HuH-7 (cell line): ENCODE measurements around the gene POU6F1.

Source experiments
- DNase-seq: peaks from one replicate; pipeline ENCODE4 v3.0.0; 2011; ENCODE audit warnings: low spot score

The POU6F1 gene

DNA sequence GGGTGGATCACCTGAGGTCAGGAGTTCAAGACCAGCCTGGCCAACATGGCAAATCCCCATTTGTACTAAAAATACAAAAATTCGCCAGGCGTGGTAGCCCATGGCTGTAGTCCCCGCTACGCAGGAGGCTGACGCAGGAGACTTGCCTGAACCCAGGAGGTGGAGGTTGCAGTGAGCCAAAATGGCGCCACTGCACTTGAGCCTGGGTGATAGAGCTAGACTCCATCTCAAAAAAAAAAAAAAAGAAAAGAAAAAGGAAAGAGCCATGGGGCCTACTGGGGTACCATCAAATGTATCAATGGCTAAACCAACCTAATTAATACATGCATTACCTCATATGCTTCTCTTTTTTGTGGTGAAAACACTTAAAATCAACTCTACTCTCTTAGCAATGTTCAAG lies 55.6 kb downstream of the POU6F1 start:
- no peak for DNase-seq

DNA sequence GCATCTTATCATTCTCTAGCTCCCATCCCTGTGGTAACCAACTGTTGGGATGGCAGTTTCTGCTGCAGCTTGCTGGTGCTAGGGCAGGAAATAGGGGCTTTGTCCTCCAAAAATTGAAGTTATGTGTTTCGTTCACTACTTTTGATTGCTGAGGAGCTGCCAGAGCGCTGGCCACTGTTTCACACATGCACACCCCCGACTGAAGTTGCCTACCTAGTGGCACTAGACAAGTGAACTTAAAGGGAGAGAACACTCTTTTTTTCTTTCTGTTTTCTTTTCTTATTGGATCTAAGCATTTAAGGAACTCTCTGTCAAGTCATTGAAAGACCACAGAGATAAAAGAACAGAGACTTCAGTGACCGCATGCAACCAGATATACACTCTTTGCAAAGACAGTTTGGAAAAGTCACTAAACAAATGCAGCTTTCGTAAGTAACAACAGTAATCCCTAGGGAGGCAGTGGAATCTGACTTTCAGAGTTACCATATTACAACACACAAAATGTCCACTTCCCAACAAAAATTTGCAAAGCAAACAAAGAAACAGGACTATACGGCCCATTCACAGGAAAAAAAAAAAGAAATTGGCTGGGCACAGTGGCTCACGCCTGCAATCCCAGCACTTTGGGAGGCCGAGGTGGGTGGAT lies 56.9 kb downstream of the POU6F1 start:
- peak; percentile 43 for DNase-seq

DNA sequence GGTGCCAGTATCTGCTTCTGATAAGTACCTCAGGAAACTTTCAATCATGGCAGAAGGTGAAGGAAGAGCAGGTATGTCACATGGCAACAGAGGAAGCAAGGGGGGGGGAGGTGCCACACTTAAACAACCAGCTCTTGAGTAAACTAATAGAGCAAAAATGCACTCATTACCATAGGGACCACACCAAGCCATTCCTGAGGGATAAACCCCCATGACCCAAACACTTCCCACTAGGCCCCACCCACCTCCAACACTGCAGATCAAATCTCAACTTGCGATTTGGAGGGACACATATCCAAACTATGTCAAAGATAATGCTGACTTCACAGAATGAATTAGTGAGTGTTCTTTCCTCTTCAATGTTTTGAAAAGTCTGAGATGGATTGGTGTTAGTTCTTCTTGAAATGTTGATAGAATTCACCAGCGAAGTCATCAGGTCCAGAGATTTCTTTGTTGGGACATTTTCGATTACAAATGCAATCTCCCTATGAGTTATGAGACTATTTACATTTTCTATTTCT lies 61.6 kb downstream of the POU6F1 start:
- no peak for DNase-seq

DNA sequence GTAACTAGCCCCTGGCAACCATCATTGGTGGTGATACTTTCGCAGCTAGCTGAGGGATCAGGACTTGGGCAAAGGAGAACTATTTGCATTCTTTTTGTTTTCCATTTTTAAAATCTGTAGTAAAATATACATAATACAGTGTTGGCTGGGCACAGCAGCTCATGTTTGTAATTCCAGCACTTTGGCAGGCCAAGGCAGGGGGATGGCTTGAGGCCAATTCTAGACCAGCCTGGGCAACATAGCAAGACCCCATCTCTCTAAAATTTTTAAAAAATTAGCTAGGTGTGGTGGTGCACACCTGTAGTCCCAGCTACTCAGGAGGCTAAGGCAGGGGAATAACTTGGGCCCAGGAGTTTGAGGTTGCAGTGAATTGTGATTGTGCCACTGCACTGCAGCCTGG lies 64.9 kb downstream of the POU6F1 start:
- no peak for DNase-seq

DNA sequence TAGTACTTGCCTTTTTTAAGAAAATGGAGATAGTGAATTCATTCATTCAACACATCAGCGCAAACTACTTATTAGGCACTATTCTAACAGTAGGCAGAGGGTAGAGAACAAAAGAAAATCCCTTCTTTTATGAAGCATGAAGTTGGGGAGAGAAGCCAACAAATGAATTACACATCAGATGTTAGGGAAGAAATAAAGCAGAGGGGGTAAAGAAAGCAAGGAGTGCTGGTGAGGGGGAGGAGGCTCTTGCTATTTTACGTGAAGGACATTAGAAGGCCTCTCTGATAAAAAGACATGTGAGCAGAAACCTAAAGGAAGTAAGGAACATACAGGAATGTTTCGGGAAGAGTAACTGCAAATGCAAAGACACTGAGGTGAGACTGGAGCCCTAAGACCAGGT lies 67.1 kb downstream of the POU6F1 start:
- no peak for DNase-seq

DNA sequence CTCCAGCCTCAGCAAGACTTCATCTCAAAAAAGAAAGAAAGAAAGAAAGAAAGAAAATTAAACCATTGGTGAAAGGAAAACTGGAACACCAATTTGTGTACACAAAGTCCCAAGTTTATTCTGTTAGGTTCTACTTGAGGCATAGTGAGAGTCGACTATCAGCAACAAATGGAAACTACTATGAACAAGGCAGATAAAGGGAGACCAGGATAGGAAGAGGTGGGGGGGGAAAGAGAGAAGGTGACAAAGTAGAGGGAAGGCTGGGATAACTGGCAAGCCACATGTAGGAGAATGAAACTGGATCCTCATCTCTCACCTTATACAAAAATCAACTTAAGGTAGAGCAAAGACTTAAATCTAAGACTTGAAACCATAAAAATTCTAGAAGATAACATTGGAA lies 70.6 kb downstream of the POU6F1 start:
- DNase-seq, result no peak

DNA sequence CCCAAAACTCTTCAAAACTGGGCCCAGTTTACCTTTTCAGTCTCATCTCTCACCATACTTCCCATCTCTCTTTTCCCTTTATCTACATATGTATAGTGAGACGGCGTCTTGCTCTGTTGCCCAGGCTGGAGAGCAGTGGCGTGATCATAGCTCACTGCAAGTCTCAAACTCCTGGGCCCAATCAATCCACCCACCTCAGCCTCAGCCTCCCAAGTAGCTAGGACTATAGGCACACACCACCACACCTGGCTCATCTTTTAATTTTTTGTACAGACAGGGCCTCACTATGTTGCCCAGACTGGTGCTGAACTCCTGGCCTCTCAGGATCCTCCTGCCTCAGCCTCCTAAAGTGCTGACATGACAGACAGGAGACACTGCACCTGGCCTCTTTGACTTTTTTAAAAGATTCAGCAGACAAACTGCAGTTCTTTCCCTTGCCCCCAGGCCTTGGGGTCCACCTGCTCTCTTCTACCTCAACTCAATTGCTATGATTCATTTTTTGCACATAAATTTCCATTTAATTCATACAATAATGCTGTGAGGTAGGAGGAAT lies 78.5 kb downstream of the POU6F1 start:
- no peak for DNase-seq
